Fibroblast of the aortic adventitia (primary cell): ENCODE measurements around the gene AGO3. TPM values are rescaled to one million over a fixed set of nuclear protein-coding genes. Genes with fewer than 3 reads are reported as not detected.

ENCODE experiments used
- DNase-seq: peaks from one replicate; pipeline ENCODE4 v3.0.0-alpha.2; 2010; ENCODE audit warnings: low read depth
- H3K4me3 ChIP-seq: 2 replicates; pipeline ENCODE4 v1.5.1; 2011; ENCODE audit warnings: low read depth, mild to moderate bottlenecking, control low read depth, low read length, moderate library complexity
- CTCF ChIP-seq: IDR thresholded peaks from 2 replicates; pipeline ENCODE4 v1.5.1; 2011; ENCODE audit warnings: mild to moderate bottlenecking, low read length, control low read depth, inconsistent platforms; ENCODE audit not compliant: insufficient read depth
- total RNA-seq: library from RNA; depleted of rRNA; stranded (reverse); fragments of >200 nt; gene quantifications from 2 replicates; pipeline ENCODE4 v1.2.3, GENCODE V29; 2012; ENCODE audit warnings: low replicate concordance

Gene AGO3
- total RNA-seq, 1 donor = 17.5 TPM

GRCh38 chr1:35894656-35895055 is 36.2 kb upstream of the AGO3 start:
- H3K4me3 ChIP-seq = no peak overlapping the region
- no peak for TF ChIP-seq CTCF
- no peak for DNase-seq

GRCh38 chr1:35899941-35900340 is 31.0 kb upstream of the AGO3 start:
- H3K4me3 ChIP-seq = no peak overlapping the region
- no peak for TF ChIP-seq CTCF
- no peak for DNase-seq

- TF ChIP-seq CTCF = no peak
- no peak overlapping the region for H3K4me3 ChIP-seq
- no peak for DNase-seq
These were observed 29.7 kb upstream of the AGO3 start for GRCh38 chr1:35901235-35901634.

GRCh38 chr1:35902671-35903070 is 28.2 kb upstream of the AGO3 start:
- DNase-seq = no peak
- no peak overlapping the region for H3K4me3 ChIP-seq
- TF ChIP-seq CTCF = no peak

- H3K4me3 ChIP-seq = no peak overlapping the region
- no peak for TF ChIP-seq CTCF
- no peak for DNase-seq
These were observed 16.2 kb upstream of the AGO3 start for GRCh38 chr1:35914717-35915116.

- no peak overlapping the region for H3K4me3 ChIP-seq
- DNase-seq = peak; percentile 20
- TF ChIP-seq CTCF = no peak
These were observed 15.2 kb upstream of the AGO3 start for GRCh38 chr1:35915693-35916092.

- H3K4me3 ChIP-seq = no peak overlapping the region
- no peak for DNase-seq
- no peak for TF ChIP-seq CTCF
These were observed 7.1 kb upstream of the AGO3 start for GRCh38 chr1:35923791-35924221.
